GM12878 (cell line): ENCODE measurements around the gene ECSIT. TPM values are rescaled to one million over a fixed set of nuclear protein-coding genes. Genes with fewer than 3 reads are reported as not detected.

ENCODE experiments used
- ATAC-seq: fragments of 200-7000 bp; cut with Tn5 transposase; 3 replicates; pipeline ENCODE4 v1.9.1; 2020; ENCODE audit warnings: mild to moderate bottlenecking, moderate library complexity
- BruUV-seq: library from RNA; stranded (reverse); fragments of 400-500 nt; replicated peaks from 2 replicates; lab custom pipeline; 2021; lab: Mats Ljungman, UMichigan
- CTCF ChIA-PET: fragments of 300-600 bp; sonication (Branson Sonifier 250); formaldehyde crosslinking; extraction: SDS; loops from one replicate; lab custom pipeline; 2021; ENCODE audit warnings: inconsistent platforms; lab: Yijun Ruan, JAX
- POLR2A ChIA-PET: fragments of 350-600 bp; formaldehyde crosslinking; extraction: SDS; loops from one replicate; lab custom pipeline; 2021; ENCODE audit warnings: inconsistent platforms; lab: Charles Lee
- RAD21 ChIA-PET: fragments of 300-600 bp; sonication (Branson Sonifier 250); formaldehyde crosslinking; loops from one replicate; lab custom pipeline; 2023; ENCODE audit warnings: antibody characterized with exemption; ENCODE audit not compliant: unreplicated experiment; lab: Charles Lee
- SMC1A ChIA-PET: fragments of 300-600 bp; sonication (Branson Sonifier 250); formaldehyde crosslinking; loops from one replicate; lab custom pipeline; 2023; ENCODE audit not compliant: unreplicated experiment, uncharacterized antibody; lab: Charles Lee
- DNase-seq: peaks from one replicate; pipeline ENCODE4 v3.0.0-alpha.2; 2011; ENCODE audit warnings: low read depth, low spot score
- FAIRE-seq: peaks from 3 replicates; lab custom pipeline; 2011; peaks lifted over from hg19 to GRCh38; lab: Jason Lieb, UNC
- H2AFZ ChIP-seq: 2 replicates; pipeline ENCODE4 v1.6.0; 2011; ENCODE audit warnings: low read depth, low read length, control low read depth; ENCODE audit not compliant: control insufficient read depth
- H3K27ac ChIP-seq: 2 replicates; pipeline ENCODE4 v1.5.1; 2011; ENCODE audit warnings: control low read depth; ENCODE audit not compliant: control insufficient read depth, insufficient read depth
- H3K27me3 ChIP-seq, 2 experiments: replicated peaks in 1 of 2; 2 replicates each; pipeline versions ENCODE4 v1.6.0 to v1.6.1; 2011; ENCODE audit warnings: low read length in 1 of 2; ENCODE audit not compliant: control insufficient read depth in 2 of 2, insufficient read depth in 2 of 2
- H3K36me3 ChIP-seq, 2 experiments: 2 replicates each; pipeline ENCODE4 v1.5.1; 2011; ENCODE audit warnings: low read length in 1 of 2; ENCODE audit not compliant: control insufficient read depth in 2 of 2, insufficient read depth in 2 of 2
- H3K4me1 ChIP-seq: 2 replicates; pipeline ENCODE4 v1.6.1; 2011; ENCODE audit warnings: mild to moderate bottlenecking, low read length, moderate library complexity, mixed read lengths; ENCODE audit not compliant: control insufficient read depth, insufficient read depth
- H3K4me2 ChIP-seq: 2 replicates; pipeline ENCODE4 v1.6.0; 2011; ENCODE audit warnings: control low read depth; ENCODE audit not compliant: control insufficient read depth, insufficient read depth
- H3K4me3 ChIP-seq: fragments of 200-600 bp; sonication (generic); 2 replicates; pipeline ENCODE4 v1.5.1; 2016
- H3K79me2 ChIP-seq: 2 replicates; pipeline ENCODE4 v1.6.0; 2011; ENCODE audit warnings: low read length; ENCODE audit not compliant: control insufficient read depth, insufficient read depth
- H3K9ac ChIP-seq: 2 replicates; pipeline ENCODE4 v1.8.0; 2011; ENCODE audit warnings: low read length, control low read depth, mixed read lengths; ENCODE audit not compliant: control insufficient read depth, insufficient read depth
- H3K9me3 ChIP-seq: replicated peaks from 3 replicates; pipeline ENCODE4 v1.5.1; 2011; ENCODE audit warnings: mild to moderate bottlenecking, low read length; ENCODE audit not compliant: control insufficient read depth, insufficient read depth
- H4K20me1 ChIP-seq: 2 replicates; pipeline ENCODE4 v1.6.0; 2011; ENCODE audit not compliant: control insufficient read depth, insufficient read depth
- CBX5 ChIP-seq: sonication (generic); IDR thresholded peaks from 2 replicates; pipeline ENCODE4 v1.6.1; 2016; ENCODE audit warnings: low read depth, moderate library complexity, mild to moderate bottlenecking, inconsistent platforms
- CEBPB ChIP-seq, 2 experiments: fragments of 150-350 bp in 1 of 2; IDR thresholded peaks; 2 replicates each; pipeline ENCODE4 v1.6.1; 2012 to 2014; ENCODE audit warnings: low read depth in 2 of 2, low read length in 2 of 2, borderline replicate concordance in 1 of 2, inconsistent platforms in 1 of 2
- CHD2 ChIP-seq: IDR thresholded peaks from 2 replicates; pipeline ENCODE4 v1.6.1; 2011; ENCODE audit warnings: low read depth, low read length, improper control_type of control experiment, borderline replicate concordance
- CREM ChIP-seq: IDR thresholded peaks from 2 replicates; pipeline ENCODE4 v1.6.1; 2014; ENCODE audit warnings: antibody characterized with exemption, low read depth
- DPF2 ChIP-seq: fragments of 450-650 bp; IDR thresholded peaks from 2 replicates; pipeline ENCODE4 v1.6.1; 2017; ENCODE audit warnings: mild to moderate bottlenecking
- HDAC6 ChIP-seq: fragments of 200-600 bp; sonication (generic); IDR thresholded peaks from one replicate; pipeline ENCODE4 v1.8.0; 2017; ENCODE audit warnings: antibody characterized with exemption; ENCODE audit not compliant: unreplicated experiment
- IKZF2 ChIP-seq, 2 experiments: fragments of 450-650 bp; IDR thresholded peaks; 2 replicates each; pipeline ENCODE4 v1.6.1; 2017; ENCODE audit warnings: mild to moderate bottlenecking in 2 of 2, moderate library complexity in 2 of 2
- MTA2 ChIP-seq: fragments of 450-650 bp; IDR thresholded peaks from 2 replicates; pipeline ENCODE4 v1.6.1; 2016; ENCODE audit warnings: low read depth, mild to moderate bottlenecking, moderate library complexity
- NR2C1 ChIP-seq: fragments of 450-650 bp; IDR thresholded peaks from 2 replicates; pipeline ENCODE4 v1.6.1; 2017; ENCODE audit warnings: antibody characterized with exemption, mild to moderate bottlenecking, moderate library complexity
- RB1 ChIP-seq: fragments of 450-650 bp; formaldehyde crosslinking; IDR thresholded peaks from 2 replicates; pipeline ENCODE4 v1.6.1; 2017; ENCODE audit warnings: mild to moderate bottlenecking, borderline replicate concordance
- STAT3 ChIP-seq: IDR thresholded peaks from 2 replicates; pipeline ENCODE4 v1.6.1; 2011; ENCODE audit warnings: low read depth, low read length, improper control_type of control experiment
- TBL1XR1 ChIP-seq: IDR thresholded peaks from 2 replicates; pipeline ENCODE4 v1.6.1; 2012; ENCODE audit warnings: low read depth, low read length, improper control_type of control experiment
- WGBS: methylation state at CpG from one replicate; pipeline ENCODE4 v1.1.6; 2016; ENCODE audit warnings: low lambda C conversion rate; ENCODE audit not compliant: insufficient replicate concordance, insufficient coverage; ENCODE audit errors: missing lambda C conversion rate; 5-methylcytosine and 5-hydroxymethylcytosine counted together
- in situ Hi-C: fragments of 300-500 bp; cut with MboI; formaldehyde crosslinking; loops from 9 replicates; pipeline ENCODE4 v1.14.3; 2018; ENCODE audit warnings: mixed read lengths
- intact Hi-C: fragments of 100-400 bp; cut with micrococcal nuclease; formaldehyde crosslinking; loops from one replicate; pipeline ENCODE4 v1.14.2; 2022; ENCODE audit not compliant: unreplicated experiment
- polyA plus RNA-seq, 11 experiments: library from polyadenylated mRNA; depleted of rRNA in 4 of 11; unstranded in 6 of 11; stranded (reverse) in 5 of 11; fragments of >200 nt; fragmentation: Nextera tagmentation in 4 of 11; fragmentation: Illumina TruSeq in 1 of 11; extraction: Ambion mirVana in 4 of 11; extraction: Trizol in 1 of 11; gene quantifications; 1 replicate in 1 of 11; 2 replicates in 10 of 11; pipeline versions ENCODE4 v1.2.1 to v1.2.3, GENCODE V29; 2011 to 2016; ENCODE audit warnings: inconsistent platforms in 2 of 11, missing spikeins in 2 of 11, low read depth in 1 of 11
- total RNA-seq, 4 experiments: library from RNA; depleted of rRNA in 3 of 4; stranded (reverse); fragments of >200 nt in 3 of 4; fragmentation: Illumina TruSeq in 1 of 4; extraction: Trizol in 1 of 4; gene quantifications; 2 replicates each; pipeline versions ENCODE4 v1.2.1 to v1.2.3, GENCODE V29; 2013 to 2021
- TF ChIP-seq, protein P1 (sequence below): IDR thresholded peaks from 2 replicates; pipeline ENCODE4 v1.6.1; 2011; ENCODE audit warnings: borderline replicate concordance, low read depth, mild to moderate bottlenecking, moderate library complexity, mixed read lengths, low read length; ENCODE audit not compliant: insufficient read depth; ENCODE audit errors: extremely low read length
- TF ChIP-seq, protein P2 (sequence below): fragments of 450-650 bp; formaldehyde crosslinking; IDR thresholded peaks from 2 replicates; pipeline ENCODE4 v1.5.0; 2022; ENCODE audit warnings: mild to moderate bottlenecking, missing genetic modification characterization

Gene ECSIT
- total and polyA plus RNA-seq, 10 of the 15 experiments (the other 5 are each of a cell fraction or from before 2014, with no cell fraction given): 1.0 to 59.6 (median 41.3) TPM

DNA sequence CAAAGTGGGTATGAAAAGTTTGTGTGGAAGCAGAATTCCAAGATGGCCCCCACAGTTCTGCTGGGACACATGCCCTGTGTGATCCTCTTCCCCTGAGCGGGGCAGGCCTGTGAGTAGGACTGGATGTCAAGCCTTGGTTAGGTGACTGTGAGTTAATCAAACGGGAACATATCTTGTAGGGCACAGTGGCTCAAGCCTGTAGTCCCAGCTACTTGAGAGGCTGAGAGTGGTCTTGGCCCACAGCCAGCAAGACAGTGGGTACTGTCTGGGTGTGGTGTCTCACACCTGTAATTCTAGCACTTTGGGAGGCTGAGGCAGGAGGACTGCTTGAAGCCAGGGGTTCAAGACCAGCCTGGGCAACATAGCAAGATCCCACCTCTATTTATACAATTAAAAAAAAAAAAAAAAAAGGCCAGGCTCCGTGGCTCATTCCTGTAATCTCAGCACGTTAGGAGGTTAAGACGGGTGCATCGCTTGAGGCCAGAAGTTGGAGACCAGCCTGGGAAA, 29.7 kb downstream of the ECSIT start:
- no TSS peak for BruUV-seq
- intact Hi-C loops: no loop called here
- CTCF ChIA-PET: interaction anchor here (1.1 kb wide), 1 partner anchor 13 kb away, joined by 4 read pairs; no protein-coding TSS in a partner anchor

More for the DNA sequence above, 29.7 kb downstream of the ECSIT start:
- ATAC-seq: no peak
- Histone ChIP-seq H4K20me1 (no peaks in the 10 kb centered on the region), H3K4me2 (no peak overlapping the region), H3K79me2 (no peaks in the 10 kb centered on the region), H3K27ac (no peak overlapping the region), H3K27me3 (no peaks in the 10 kb centered on the region), H3K9ac (no peak overlapping the region), H3K4me3 (no peak overlapping the region), H3K36me3 (peaks cover under 1 to 6% of the 10 kb centered on the region in 2 experiments; a peak in 3 of 4 replicates), H3K9me3 (no peaks in the 10 kb centered on the region), H3K4me1 (no peaks in the 10 kb centered on the region), H2AFZ (no peak overlapping the region)
- RAD21 ChIA-PET: no interaction called here
- TF ChIP-seq CHD2 (no peak), NR2C1 (no peak), HDAC6 (no peak), IKZF2 (IDR thresholded peaks at IDR 0.05) (no peak), CBX5 (no peak), RB1 (no peak), STAT3 (no peak), CEBPB (IDR thresholded peaks at IDR 0.05; ENCODE audit: borderline replicate concordance in 1 of 2, low read depth in 2 of 2, low read length in 2 of 2) (no peak), TBL1XR1 (no peak), DPF2 (no peak), CREM (no peak), MTA2 (no peak)
- TF ChIP-seq, protein P1, sequence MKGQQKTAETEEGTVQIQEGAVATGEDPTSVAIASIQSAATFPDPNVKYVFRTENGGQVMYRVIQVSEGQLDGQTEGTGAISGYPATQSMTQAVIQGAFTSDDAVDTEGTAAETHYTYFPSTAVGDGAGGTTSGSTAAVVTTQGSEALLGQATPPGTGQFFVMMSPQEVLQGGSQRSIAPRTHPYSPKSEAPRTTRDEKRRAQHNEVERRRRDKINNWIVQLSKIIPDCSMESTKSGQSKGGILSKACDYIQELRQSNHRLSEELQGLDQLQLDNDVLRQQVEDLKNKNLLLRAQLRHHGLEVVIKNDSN: no peak
- TF ChIP-seq, protein P2, sequence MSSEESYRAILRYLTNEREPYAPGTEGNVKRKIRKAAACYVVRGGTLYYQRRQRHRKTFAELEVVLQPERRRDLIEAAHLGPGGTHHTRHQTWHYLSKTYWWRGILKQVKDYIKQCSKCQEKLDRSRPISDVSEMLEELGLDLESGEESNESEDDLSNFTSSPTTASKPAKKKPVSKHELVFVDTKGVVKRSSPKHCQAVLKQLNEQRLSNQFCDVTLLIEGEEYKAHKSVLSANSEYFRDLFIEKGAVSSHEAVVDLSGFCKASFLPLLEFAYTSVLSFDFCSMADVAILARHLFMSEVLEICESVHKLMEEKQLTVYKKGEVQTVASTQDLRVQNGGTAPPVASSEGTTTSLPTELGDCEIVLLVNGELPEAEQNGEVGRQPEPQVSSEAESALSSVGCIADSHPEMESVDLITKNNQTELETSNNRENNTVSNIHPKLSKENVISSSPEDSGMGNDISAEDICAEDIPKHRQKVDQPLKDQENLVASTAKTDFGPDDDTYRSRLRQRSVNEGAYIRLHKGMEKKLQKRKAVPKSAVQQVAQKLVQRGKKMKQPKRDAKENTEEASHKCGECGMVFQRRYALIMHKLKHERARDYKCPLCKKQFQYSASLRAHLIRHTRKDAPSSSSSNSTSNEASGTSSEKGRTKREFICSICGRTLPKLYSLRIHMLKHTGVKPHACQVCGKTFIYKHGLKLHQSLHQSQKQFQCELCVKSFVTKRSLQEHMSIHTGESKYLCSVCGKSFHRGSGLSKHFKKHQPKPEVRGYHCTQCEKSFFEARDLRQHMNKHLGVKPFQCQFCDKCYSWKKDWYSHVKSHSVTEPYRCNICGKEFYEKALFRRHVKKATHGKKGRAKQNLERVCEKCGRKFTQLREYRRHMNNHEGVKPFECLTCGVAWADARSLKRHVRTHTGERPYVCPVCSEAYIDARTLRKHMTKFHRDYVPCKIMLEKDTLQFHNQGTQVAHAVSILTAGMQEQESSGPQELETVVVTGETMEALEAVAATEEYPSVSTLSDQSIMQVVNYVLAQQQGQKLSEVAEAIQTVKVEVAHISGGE (CRISPR knock-in tag): no peak
- in situ Hi-C loops: loop anchor here (5.0 kb wide), 1 partner anchor 88 kb away; no protein-coding TSS in a partner anchor
- 78% methylated on average over 6 of the region's 6 CpGs for WGBS
- no peak for DNase-seq
- POLR2A ChIA-PET: no interaction called here
- no peak for FAIRE-seq
- SMC1A ChIA-PET: no interaction called here
